NCI-H2107 treated with DMSO at 0.1 percent for 48 hours (cell line): ENCODE results near the gene GBP1.
"Not testable (repeated sequence)": the region's sequence is repeated elsewhere in the genome, so short reads cannot be mapped to it uniquely, and the experiment has no call there.

Experiments used
- DNase-seq: peaks from one replicate; lab custom pipeline; 2025; ENCODE audit not compliant: unreplicated experiment; lab: John Stamatoyannopoulos, UW

Gene GBP1

GRCh38 chr1:89065079-89065868 lies at the start of gene GBP1:
GBP1 (minus strand) TSS chr1:89065208; CDS start chr1:89063234, 1,974 bp downstream.
- DNase-seq, result no peak

GRCh38 chr1:89114662-89115061 lies 49.7 kb upstream of the GBP1 start:
- no peak for DNase-seq

GRCh38 chr1:89112871-89113613 lies 48.0 kb upstream of the GBP1 start:
- DNase-seq, result no peak

- no peak for DNase-seq
Observed at GRCh38 chr1:89104687-89105086, 39.7 kb upstream of the GBP1 start.

- no peak for DNase-seq
Observed at GRCh38 chr1:89104147-89104546, 39.1 kb upstream of the GBP1 start.

GRCh38 chr1:89102021-89102420 lies 37.0 kb upstream of the GBP1 start:
- no peak for DNase-seq

- DNase-seq, result no peak
Observed at GRCh38 chr1:89100412-89100811, 35.4 kb upstream of the GBP1 start.

- no peak for DNase-seq
Observed at GRCh38 chr1:89098857-89099256, 33.8 kb upstream of the GBP1 start.

GRCh38 chr1:89095737-89096136 lies 30.7 kb upstream of the GBP1 start:
- no peak for DNase-seq

- no peak for DNase-seq
Observed at GRCh38 chr1:89089962-89090361, 25.0 kb upstream of the GBP1 start.

- no peak for DNase-seq
Observed at GRCh38 chr1:89088572-89088971, 23.6 kb upstream of the GBP1 start.

GRCh38 chr1:89087241-89087640 lies 22.2 kb upstream of the GBP1 start:
- no peak for DNase-seq

- DNase-seq, result peak; percentile 78
Observed at GRCh38 chr1:89085781-89086180, 20.8 kb upstream of the GBP1 start.

GRCh38 chr1:89081005-89081404 lies 16.0 kb upstream of the GBP1 start:
- no peak for DNase-seq

GRCh38 chr1:89080068-89080467 lies 15.1 kb upstream of the GBP1 start:
- not testable (repeated sequence) for DNase-seq

GRCh38 chr1:89072466-89073065 lies 7.6 kb upstream of the GBP1 start:
- DNase-seq, result not testable (repeated sequence)

- DNase-seq, result no peak
Observed at GRCh38 chr1:89070509-89070908, 5.5 kb upstream of the GBP1 start.

GRCh38 chr1:89069951-89070350 lies 4.9 kb upstream of the GBP1 start:
- no peak for DNase-seq

GRCh38 chr1:89068291-89068690 lies 3.3 kb upstream of the GBP1 start:
- no peak for DNase-seq

GRCh38 chr1:89064632-89065031 lies 376 bp downstream of the GBP1 start:
- peak; percentile 35 for DNase-seq

- no peak for DNase-seq
Observed at GRCh38 chr1:89063094-89063493, 1.9 kb downstream of the GBP1 start.

GRCh38 chr1:89060091-89060490 lies 4.9 kb downstream of the GBP1 start:
- no peak for DNase-seq
